ENCODE measurements around the gene ZDHHC3. TPM values are rescaled to one million over a fixed set of nuclear protein-coding genes. Genes with fewer than 3 reads are reported as not detected.

Gene ZDHHC3
- total RNA-seq, 1 donor from 2014 or later: 41.2 TPM

- Mint-ChIP-seq H3K27ac (no peak overlapping the region), H3K4me3 (no peak overlapping the region), H3K27me3 (ENCODE audit: insufficient read depth, low read depth) (no peaks in the 10 kb centered on the region), H3K36me3 (no peaks in the 10 kb centered on the region), H3K9me3 (no peaks in the 10 kb centered on the region), H3K4me1 (peaks cover 6% of the 10 kb centered on the region)
- Histone ChIP-seq H3K4me3 (no peak overlapping the region), H3K79me2 (ENCODE audit: low read depth) (no peaks in the 10 kb centered on the region), H4K20me1 (ENCODE audit: low read depth) (no peaks in the 10 kb centered on the region), H3K27me3 (no peaks in the 10 kb centered on the region), H3K27ac (no peak overlapping the region), H3F3A (ENCODE audit: low read depth) (no peaks in the 10 kb centered on the region), H2AFZ (replicated peaks) (no peak overlapping the region), H3K36me3 (no peaks in the 10 kb centered on the region), H3K4me1 (no peaks in the 10 kb centered on the region), H3K9me3 (ENCODE audit: low read depth) (no peaks in the 10 kb centered on the region), H3K4me2 (no peak overlapping the region), H3K9ac (no peak overlapping the region)
- DNase-seq (ENCODE audit: low spot score): no peak
- TF ChIP-seq EZH2 (IDR thresholded peaks at IDR 0.05) (no peak), EZH2phosphoT487 (IDR thresholded peaks at IDR 0.05) (no peak)
- TF ChIP-seq, protein P1, sequence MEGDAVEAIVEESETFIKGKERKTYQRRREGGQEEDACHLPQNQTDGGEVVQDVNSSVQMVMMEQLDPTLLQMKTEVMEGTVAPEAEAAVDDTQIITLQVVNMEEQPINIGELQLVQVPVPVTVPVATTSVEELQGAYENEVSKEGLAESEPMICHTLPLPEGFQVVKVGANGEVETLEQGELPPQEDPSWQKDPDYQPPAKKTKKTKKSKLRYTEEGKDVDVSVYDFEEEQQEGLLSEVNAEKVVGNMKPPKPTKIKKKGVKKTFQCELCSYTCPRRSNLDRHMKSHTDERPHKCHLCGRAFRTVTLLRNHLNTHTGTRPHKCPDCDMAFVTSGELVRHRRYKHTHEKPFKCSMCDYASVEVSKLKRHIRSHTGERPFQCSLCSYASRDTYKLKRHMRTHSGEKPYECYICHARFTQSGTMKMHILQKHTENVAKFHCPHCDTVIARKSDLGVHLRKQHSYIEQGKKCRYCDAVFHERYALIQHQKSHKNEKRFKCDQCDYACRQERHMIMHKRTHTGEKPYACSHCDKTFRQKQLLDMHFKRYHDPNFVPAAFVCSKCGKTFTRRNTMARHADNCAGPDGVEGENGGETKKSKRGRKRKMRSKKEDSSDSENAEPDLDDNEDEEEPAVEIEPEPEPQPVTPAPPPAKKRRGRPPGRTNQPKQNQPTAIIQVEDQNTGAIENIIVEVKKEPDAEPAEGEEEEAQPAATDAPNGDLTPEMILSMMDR (IDR thresholded peaks at IDR 0.05): no peak
Measured at GRCh38 chr3:45021524-45022297, 45.7 kb upstream of the ZDHHC3 start.

DNA sequence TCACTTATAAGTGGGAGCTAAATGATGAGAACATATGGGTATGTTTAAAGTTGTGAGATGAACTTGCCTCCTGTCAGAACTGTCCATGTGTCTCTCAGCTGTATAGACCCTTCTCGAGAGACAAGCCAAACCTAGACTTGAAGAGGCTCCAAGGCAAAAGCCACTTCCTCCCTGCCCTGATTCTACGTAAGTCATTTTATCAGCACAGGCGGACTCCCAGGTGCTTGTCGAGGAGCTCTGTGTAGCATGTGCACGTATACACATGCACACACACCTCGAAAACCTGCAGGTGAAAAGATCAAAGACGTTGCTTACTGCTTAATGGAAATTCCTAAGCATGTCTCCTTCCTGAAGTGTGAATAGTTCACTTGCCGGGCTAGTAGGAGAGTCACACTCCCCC lies 44.6 kb upstream of the ZDHHC3 start:
- Histone ChIP-seq H3K4me2 (no peak overlapping the region), H3K27ac (no peak overlapping the region), H3K27me3 (no peaks in the 10 kb centered on the region), H3K4me1 (peaks cover 5% of the 10 kb centered on the region), H4K20me1 (ENCODE audit: low read depth) (no peaks in the 10 kb centered on the region), H3K4me3 (no peak overlapping the region), H3F3A (ENCODE audit: low read depth) (no peaks in the 10 kb centered on the region), H3K9me3 (ENCODE audit: low read depth) (no peaks in the 10 kb centered on the region), H3K36me3 (no peaks in the 10 kb centered on the region), H3K9ac (no peak overlapping the region), H3K79me2 (ENCODE audit: low read depth) (no peaks in the 10 kb centered on the region), H2AFZ (replicated peaks) (no peak overlapping the region)
- Mint-ChIP-seq H3K27me3 (ENCODE audit: insufficient read depth, low read depth) (no peaks in the 10 kb centered on the region), H3K4me3 (no peak overlapping the region), H3K27ac (no peak overlapping the region), H3K36me3 (no peaks in the 10 kb centered on the region), H3K9me3 (no peaks in the 10 kb centered on the region), H3K4me1 (no peaks in the 10 kb centered on the region)
- TF ChIP-seq, protein P1 (IDR thresholded peaks at IDR 0.05): no peak
- TF ChIP-seq EZH2 (IDR thresholded peaks at IDR 0.05) (no peak), EZH2phosphoT487 (IDR thresholded peaks at IDR 0.05) (no peak)
- DNase-seq (ENCODE audit: low spot score): no peak

- no peak for DNase-seq (ENCODE audit: low spot score)
- no peaks in the 10 kb centered on the region for H3K9me3 Mint-ChIP-seq
- H3K4me2 ChIP-seq: no peak overlapping the region
- no peak overlapping the region for H3K4me3 ChIP-seq
- TF ChIP-seq EZH2phosphoT487 (IDR thresholded peaks at IDR 0.05) (no peak), EZH2 (IDR thresholded peaks at IDR 0.05) (no peak)
- TF ChIP-seq, protein P1 (IDR thresholded peaks at IDR 0.05): no peak
- H4K20me1 ChIP-seq (ENCODE audit: low read depth): no peaks in the 10 kb centered on the region
- no peaks in the 10 kb centered on the region for H3K4me1 Mint-ChIP-seq
- H3K4me1 ChIP-seq: peaks cover 5% of the 10 kb centered on the region
- no peak overlapping the region for H3K4me3 Mint-ChIP-seq
- no peak overlapping the region for H2AFZ ChIP-seq (replicated peaks)
- H3K9ac ChIP-seq: no peak overlapping the region
- no peaks in the 10 kb centered on the region for H3K36me3 ChIP-seq
- no peaks in the 10 kb centered on the region for H3K9me3 ChIP-seq (ENCODE audit: low read depth)
- H3K79me2 ChIP-seq (ENCODE audit: low read depth): no peaks in the 10 kb centered on the region
- H3F3A ChIP-seq (ENCODE audit: low read depth): no peaks in the 10 kb centered on the region
- no peak overlapping the region for H3K27ac ChIP-seq
- H3K27me3 ChIP-seq: no peaks in the 10 kb centered on the region
- no peaks in the 10 kb centered on the region for H3K27me3 Mint-ChIP-seq (ENCODE audit: insufficient read depth, low read depth)
- peaks cover 7% of the 10 kb centered on the region for H3K36me3 Mint-ChIP-seq
- no peak overlapping the region for H3K27ac Mint-ChIP-seq
Measured at GRCh38 chr3:45017821-45018220, 41.8 kb upstream of the ZDHHC3 start.

All from neural progenitor cell (in vitro differentiated cells).